Stimulated activated CD4-positive, alpha-beta T cell treated with anti-CD3 and anti-CD28 coated beads, Interleukin-15, amount 100 ng/mL, for 1 hour (primary cell): Measurements from ENCODE around the gene CHKB.
"Not testable (repeated sequence)": the region's sequence is repeated elsewhere in the genome, so short reads cannot be mapped to it uniquely, and the experiment has no call there.

Experiments
- DNase-seq, 2 donors: peaks; one replicate each; pipeline ENCODE4 v3.0.0-alpha.2; 2020; ENCODE audit warnings: low read depth in 1 of 2, low spot score in 1 of 2

CHKB gene

GRCh38 chr22:50582493-50583293 is at the start of gene CHKB:
TSS of gene CHKB (minus strand) at chr22:50582849. CDS start at chr22:50582781, 68 bp downstream.
- DNase-seq = peak; percentile 97

GRCh38 chr22:50630376-50630775 is 47.7 kb upstream of the CHKB start:
- DNase-seq = no peak

- DNase-seq = no peak
Measured at GRCh38 chr22:50628543-50629134, 46.0 kb upstream of the CHKB start.

- DNase-seq = peak; percentile 57 to 60
Measured at GRCh38 chr22:50627642-50628542, 45.2 kb upstream of the CHKB start, which contains the start of gene ARSA. TSS of gene ARSA (minus strand) at chr22:50628152. CDS start at chr22:50627779, 373 bp downstream.

GRCh38 chr22:50626850-50627641 is 44.4 kb upstream of the CHKB start:
- no peak for DNase-seq

GRCh38 chr22:50626314-50626849 is 43.7 kb upstream of the CHKB start:
- DNase-seq = no peak

- DNase-seq = no peak
Measured at GRCh38 chr22:50625568-50626313, 43.1 kb upstream of the CHKB start.

GRCh38 chr22:50625131-50625567 is 42.5 kb upstream of the CHKB start:
- no peak for DNase-seq

GRCh38 chr22:50624347-50625130 is 41.9 kb upstream of the CHKB start:
- no peak for DNase-seq

- no peak for DNase-seq
Measured at GRCh38 chr22:50622723-50623327, 40.2 kb upstream of the CHKB start.

GRCh38 chr22:50621948-50622722 is 39.5 kb upstream of the CHKB start:
- DNase-seq = no peak

GRCh38 chr22:50621356-50621880 is 38.8 kb upstream of the CHKB start:
- DNase-seq = no peak

GRCh38 chr22:50620593-50621355 is 38.1 kb upstream of the CHKB start:
- peak; percentile 26 to 66 for DNase-seq

GRCh38 chr22:50614296-50614695 is 31.6 kb upstream of the CHKB start:
- not testable (repeated sequence) for DNase-seq

GRCh38 chr22:50613291-50613981 is 30.8 kb upstream of the CHKB start:
- DNase-seq = no peak
